Panc1 (cell line): ENCODE measurements around the gene EMC9.
A peak's percentile ranks its signal among the peaks of the same experiment; 100 is the strongest.

Source experiments
- CTCF ChIP-seq: fragments of 450-650 bp; IDR thresholded peaks from 2 replicates; pipeline ENCODE4 v1.5.1; 2017; ENCODE audit warnings: mild to moderate bottlenecking
- POLR2AphosphoS5 ChIP-seq: IDR thresholded peaks from 2 replicates; pipeline ENCODE4 v1.6.1; 2012; ENCODE audit warnings: mild to moderate bottlenecking, low read depth, low read length, moderate library complexity
- REST ChIP-seq, 2 experiments: IDR thresholded peaks; 2 replicates each; pipeline ENCODE4 v1.6.1; 2011 to 2012; ENCODE audit warnings: low read depth in 2 of 2, control low read depth in 1 of 2, low read length in 1 of 2, mild to moderate bottlenecking in 1 of 2, moderate library complexity in 1 of 2; ENCODE audit not compliant: insufficient read depth in 1 of 2
- TCF7L2 ChIP-seq: IDR thresholded peaks from 2 replicates; pipeline ENCODE4 v1.6.1; 2011; ENCODE audit warnings: mild to moderate bottlenecking, low read depth, low read length, inconsistent platforms

- TF ChIP-seq CTCF: no peak
- TF ChIP-seq TCF7L2: no peak
- TF ChIP-seq REST (IDR thresholded peaks at IDR 0.05; ENCODE audit: insufficient read depth in 1 of 2, low read depth in 2 of 2, low read length in 1 of 2): 0 out of 4 replicates have a peak, but pooled peaks of 1 of the 2 experiments have one; percentile 19
- TF ChIP-seq POLR2AphosphoS5: peak; percentile 70
Measured at GRCh38 chr14:24141097-24141880, at the start of gene EMC9.
